HEK293 (cell line): Measurements from ENCODE around the gene BCAT1.
"Not testable (repeated sequence)": the region's sequence is repeated elsewhere in the genome, so short reads cannot be mapped to it uniquely, and the experiment has no call there.

Experiments used
- CTCF ChIA-PET: fragments of 350-600 bp; formaldehyde crosslinking; extraction: SDS; loops from one replicate; lab custom pipeline; 2021; ENCODE audit warnings: antibody characterized with exemption; lab: Yijun Ruan, JAX
- POLR2A ChIA-PET: fragments of 300-600 bp; formaldehyde crosslinking; extraction: SDS; loops from one replicate; lab custom pipeline; 2020; ENCODE audit warnings: antibody characterized with exemption, inconsistent platforms; lab: Yijun Ruan, JAX
- H3K27ac ChIP-seq: fragments of 200-500 bp; sonication (Bioruptor generic); 2 replicates; pipeline ENCODE4 v1.5.1; 2014; ENCODE audit warnings: low read depth, low read length, control low read depth, inconsistent platforms; ENCODE audit errors: extremely low read depth
- H3K36me3 ChIP-seq, 2 experiments: fragments of 200-500 bp in 1 of 2; sonication (Bioruptor generic) in 1 of 2; 1 replicate in 1 of 2; 2 replicates in 1 of 2; pipeline ENCODE4 v1.5.1; 2014 to 2017; ENCODE audit warnings: inconsistent platforms in 2 of 2, low read length in 2 of 2; ENCODE audit not compliant: control insufficient read depth in 2 of 2, insufficient read depth in 1 of 2
- H3K4me1 ChIP-seq: fragments of 200-500 bp; sonication (Bioruptor generic); 2 replicates; pipeline ENCODE4 v1.5.1; 2014; ENCODE audit warnings: mild to moderate bottlenecking, low read length, inconsistent platforms; ENCODE audit not compliant: control insufficient read depth, insufficient read depth
- H3K4me3 ChIP-seq: 2 replicates; pipeline ENCODE4 v1.5.1; 2011; ENCODE audit warnings: low read depth, mild to moderate bottlenecking, control low read depth, low read length, moderate library complexity
- H3K9me3 ChIP-seq: fragments of 200-500 bp; sonication (Bioruptor generic); 2 replicates; pipeline ENCODE4 v1.5.1; 2014; ENCODE audit warnings: low read depth, low read length, inconsistent platforms; ENCODE audit not compliant: control insufficient read depth, insufficient read depth
- GLIS1 ChIP-seq: fragments of 450-650 bp; formaldehyde crosslinking; IDR thresholded peaks from 2 replicates; pipeline ENCODE4 v1.5.1; 2016; ENCODE audit warnings: missing biosample characterization, missing genetic modification characterization
- IKZF3 ChIP-seq: fragments of 450-650 bp; IDR thresholded peaks from 2 replicates; pipeline ENCODE4 v1.5.0; 2018; ENCODE audit warnings: missing biosample characterization, mild to moderate bottlenecking, missing genetic modification characterization, moderate library complexity
- MZF1 ChIP-seq: fragments of 450-650 bp; formaldehyde crosslinking; IDR thresholded peaks from 2 replicates; pipeline ENCODE4 v1.5.1; 2017; ENCODE audit warnings: missing biosample characterization, missing genetic modification characterization, borderline replicate concordance
- PRDM1 ChIP-seq: fragments of 450-650 bp; formaldehyde crosslinking; IDR thresholded peaks from 2 replicates; pipeline ENCODE4; 2016; ENCODE audit warnings: missing biosample characterization, missing genetic modification characterization
- SP2 ChIP-seq: fragments of 450-650 bp; formaldehyde crosslinking; IDR thresholded peaks from 2 replicates; pipeline ENCODE4 v1.5.1; 2016; ENCODE audit warnings: missing biosample characterization, missing genetic modification characterization
- ZBTB8A ChIP-seq: fragments of 450-650 bp; formaldehyde crosslinking; IDR thresholded peaks from 2 replicates; pipeline ENCODE4 v1.5.1; 2016; ENCODE audit warnings: missing biosample characterization, missing genetic modification characterization
- ZIC2 ChIP-seq: fragments of 450-650 bp; formaldehyde crosslinking; IDR thresholded peaks from 2 replicates; pipeline ENCODE4 v1.5.1; 2016; ENCODE audit warnings: missing biosample characterization, missing genetic modification characterization
- ZNF114 ChIP-seq: fragments of 450-650 bp; formaldehyde crosslinking; IDR thresholded peaks from 2 replicates; pipeline ENCODE4 v1.5.0; 2017; ENCODE audit warnings: missing biosample characterization, missing genetic modification characterization
- ZNF138 ChIP-seq: fragments of 450-650 bp; formaldehyde crosslinking; IDR thresholded peaks from 2 replicates; pipeline ENCODE4 v1.5.1; 2016; ENCODE audit warnings: missing biosample characterization, missing genetic modification characterization, borderline replicate concordance
- ZNF48 ChIP-seq: fragments of 450-650 bp; formaldehyde crosslinking; IDR thresholded peaks from 2 replicates; pipeline ENCODE4 v1.5.1; 2016; ENCODE audit warnings: missing biosample characterization, missing genetic modification characterization
- ZNF548 ChIP-seq: fragments of 450-650 bp; formaldehyde crosslinking; IDR thresholded peaks from 2 replicates; pipeline ENCODE4 v1.5.1; 2016; ENCODE audit warnings: missing biosample characterization, missing genetic modification characterization
- ZNF585B ChIP-seq: fragments of 450-650 bp; formaldehyde crosslinking; IDR thresholded peaks from 2 replicates; pipeline ENCODE4 v1.5.1; 2016; ENCODE audit warnings: missing biosample characterization, missing genetic modification characterization
- ZNF596 ChIP-seq: fragments of 450-650 bp; IDR thresholded peaks from 2 replicates; pipeline ENCODE4 v1.5.0; 2018; ENCODE audit warnings: missing biosample characterization, mild to moderate bottlenecking, missing genetic modification characterization, moderate library complexity
- TF ChIP-seq, protein P1 (sequence below): fragments of 450-650 bp; formaldehyde crosslinking; IDR thresholded peaks from 2 replicates; pipeline ENCODE4 v1.5.1; 2016; ENCODE audit warnings: missing biosample characterization, missing genetic modification characterization
- TF ChIP-seq, protein P2 (sequence below): fragments of 450-650 bp; formaldehyde crosslinking; IDR thresholded peaks from 2 replicates; pipeline ENCODE4 v1.5.1; 2016; ENCODE audit warnings: missing biosample characterization, missing genetic modification characterization

BCAT1 gene

GRCh38 chr12:24937553-24938244 lies 11.2 kb downstream of the BCAT1 start (continued):
- TF ChIP-seq ZBTB8A = no peak
- no peak for TF ChIP-seq ZNF548 (tag by site-specific recombination)
- TF ChIP-seq GLIS1 (tag by site-specific recombination) = peak; percentile 87
- TF ChIP-seq ZNF585B (tag by site-specific recombination) = no peak

DNA sequence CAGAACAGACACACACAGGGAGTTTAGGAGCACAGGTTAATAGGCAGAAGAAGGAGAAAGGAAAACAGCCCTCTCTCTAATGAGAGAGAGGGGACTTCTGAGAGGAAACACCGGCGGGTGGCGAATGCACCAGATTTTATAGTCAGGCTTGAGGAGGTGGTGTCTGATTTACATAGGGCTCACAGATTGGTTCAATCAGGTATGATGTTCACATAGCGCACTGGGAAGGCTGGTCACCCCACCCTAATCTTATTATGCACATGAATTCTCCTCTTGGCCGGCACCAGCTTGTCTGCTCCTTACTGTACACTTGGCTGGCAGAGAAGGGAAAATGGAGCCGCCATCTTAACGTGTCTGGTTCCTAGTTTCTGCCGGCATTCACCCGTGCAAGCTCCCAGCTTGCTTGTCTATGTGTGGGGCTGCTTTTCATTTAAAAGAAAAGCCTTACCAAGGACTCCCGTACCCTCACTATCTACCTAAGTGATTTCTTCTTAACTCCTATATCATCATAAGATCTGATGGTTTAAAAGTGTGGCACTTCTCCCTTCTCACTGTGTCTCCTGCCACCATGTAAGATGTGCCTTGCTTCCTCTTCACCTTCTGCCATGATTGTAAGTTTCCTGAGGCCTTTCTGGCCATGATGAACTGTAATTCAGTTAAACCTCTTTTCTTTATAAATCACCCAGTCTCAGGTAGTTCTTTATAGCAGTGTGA lies 15.1 kb downstream of the BCAT1 start:
- CTCF ChIA-PET = interaction anchor here (0.7 kb wide), 1 partner anchor 1881 kb away, joined by 3 read pairs; no protein-coding TSS in a partner anchor
- 0 out of 2 replicates have a peak, but pooled peaks have one; percentile 33 for TF ChIP-seq ZNF596 (tag by site-specific recombination)
- TF ChIP-seq PRDM1 (tag by site-specific recombination) = no peak
- no peak overlapping the region for H3K4me3 ChIP-seq
- POLR2A ChIA-PET = interaction anchor here (0.6 kb wide), 1 partner anchor 13 kb away, joined by 3 read pairs; no protein-coding TSS in a partner anchor
- no peak overlapping the region for H3K27ac ChIP-seq
- H3K4me1 ChIP-seq = no peaks in the 10 kb centered on the region
- no peaks in the 10 kb centered on the region for H3K9me3 ChIP-seq
- no peaks in the 10 kb centered on the region for H3K36me3 ChIP-seq

DNA sequence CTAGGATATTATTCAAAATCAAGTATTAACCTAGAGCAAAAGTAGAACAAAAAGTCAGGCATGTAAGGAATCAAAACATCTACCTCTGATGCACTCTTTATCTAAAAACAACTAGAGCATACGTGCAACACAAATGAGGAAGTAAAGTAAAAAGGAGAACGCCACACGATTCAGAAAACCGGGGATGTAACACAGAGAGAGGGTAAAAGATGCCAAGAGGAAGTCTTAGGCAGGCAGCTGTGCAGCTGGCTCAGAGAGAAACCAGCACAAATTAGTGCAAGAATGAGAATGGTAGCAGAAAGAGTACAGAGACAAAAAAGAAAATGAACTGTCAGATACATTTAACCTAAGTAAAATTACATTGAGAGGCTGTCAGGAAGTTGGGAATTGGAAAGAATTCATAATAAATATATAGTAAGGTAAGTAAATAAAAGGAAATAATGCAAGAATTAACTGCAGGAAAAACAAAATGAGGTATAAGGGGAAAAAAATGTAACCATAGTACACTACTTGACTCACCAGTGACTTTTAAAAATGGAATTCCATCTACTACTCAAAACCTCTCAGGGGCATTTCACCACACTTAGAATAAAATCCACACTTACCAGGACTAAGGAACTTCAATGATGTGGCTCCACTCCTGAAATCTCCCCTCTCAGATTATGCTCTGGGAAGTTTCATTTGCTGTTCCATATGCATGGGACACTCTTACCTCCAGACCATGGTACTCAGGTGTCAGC lies 17.1 kb downstream of the BCAT1 start:
- POLR2A ChIA-PET = no interaction called here
- TF ChIP-seq ZNF138 (tag by site-specific recombination) = no peak
- Histone ChIP-seq H3K4me1 (no peaks in the 10 kb centered on the region), H3K36me3 (no peaks in the 10 kb centered on the region), H3K27ac (no peak overlapping the region), H3K9me3 (no peaks in the 10 kb centered on the region), H3K4me3 (no peak overlapping the region)
- CTCF ChIA-PET = interaction anchor here (0.6 to 1.2 kb wide), 2 partner anchors 8 to 200 kb away, joined by 3 read pairs; no protein-coding TSS in a partner anchor

DNA sequence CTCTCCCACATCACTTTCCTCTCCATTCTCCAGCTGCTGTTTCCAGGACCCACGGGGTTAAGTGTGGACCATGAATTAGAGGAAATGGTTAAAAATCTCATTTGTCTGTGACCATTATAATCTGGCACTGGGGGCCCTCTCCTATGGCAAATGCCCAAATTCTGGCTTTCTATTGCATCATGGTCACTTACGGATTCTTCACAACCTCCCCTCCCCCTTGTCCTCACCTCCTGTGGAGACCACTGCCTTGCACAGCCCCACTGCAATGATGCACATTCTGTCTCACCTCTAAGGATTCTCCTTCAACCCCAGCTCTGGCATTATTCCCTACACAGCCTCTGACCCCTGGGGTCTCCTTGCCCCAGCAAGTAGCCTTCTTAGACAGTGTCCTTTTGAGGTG lies 18.9 kb downstream of the BCAT1 start:
- TF ChIP-seq MZF1 (tag by site-specific recombination) = no peak
- 0 out of 2 replicates have a peak, but pooled peaks have one; percentile 10 for TF ChIP-seq IKZF3 (tag by site-specific recombination)
- peak; percentile 72 for TF ChIP-seq ZIC2 (tag by site-specific recombination)
- peak; percentile 42; the same call in 1 of the 2 replicates for TF ChIP-seq PRDM1 (tag by site-specific recombination)
- TF ChIP-seq SP2 (tag by site-specific recombination) = no peak
- TF ChIP-seq, protein P1, sequence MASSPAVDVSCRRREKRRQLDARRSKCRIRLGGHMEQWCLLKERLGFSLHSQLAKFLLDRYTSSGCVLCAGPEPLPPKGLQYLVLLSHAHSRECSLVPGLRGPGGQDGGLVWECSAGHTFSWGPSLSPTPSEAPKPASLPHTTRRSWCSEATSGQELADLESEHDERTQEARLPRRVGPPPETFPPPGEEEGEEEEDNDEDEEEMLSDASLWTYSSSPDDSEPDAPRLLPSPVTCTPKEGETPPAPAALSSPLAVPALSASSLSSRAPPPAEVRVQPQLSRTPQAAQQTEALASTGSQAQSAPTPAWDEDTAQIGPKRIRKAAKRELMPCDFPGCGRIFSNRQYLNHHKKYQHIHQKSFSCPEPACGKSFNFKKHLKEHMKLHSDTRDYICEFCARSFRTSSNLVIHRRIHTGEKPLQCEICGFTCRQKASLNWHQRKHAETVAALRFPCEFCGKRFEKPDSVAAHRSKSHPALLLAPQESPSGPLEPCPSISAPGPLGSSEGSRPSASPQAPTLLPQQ (tag by site-specific recombination) = 0 out of 2 replicates have a peak, but pooled peaks have one; percentile 24
- TF ChIP-seq, protein P2, sequence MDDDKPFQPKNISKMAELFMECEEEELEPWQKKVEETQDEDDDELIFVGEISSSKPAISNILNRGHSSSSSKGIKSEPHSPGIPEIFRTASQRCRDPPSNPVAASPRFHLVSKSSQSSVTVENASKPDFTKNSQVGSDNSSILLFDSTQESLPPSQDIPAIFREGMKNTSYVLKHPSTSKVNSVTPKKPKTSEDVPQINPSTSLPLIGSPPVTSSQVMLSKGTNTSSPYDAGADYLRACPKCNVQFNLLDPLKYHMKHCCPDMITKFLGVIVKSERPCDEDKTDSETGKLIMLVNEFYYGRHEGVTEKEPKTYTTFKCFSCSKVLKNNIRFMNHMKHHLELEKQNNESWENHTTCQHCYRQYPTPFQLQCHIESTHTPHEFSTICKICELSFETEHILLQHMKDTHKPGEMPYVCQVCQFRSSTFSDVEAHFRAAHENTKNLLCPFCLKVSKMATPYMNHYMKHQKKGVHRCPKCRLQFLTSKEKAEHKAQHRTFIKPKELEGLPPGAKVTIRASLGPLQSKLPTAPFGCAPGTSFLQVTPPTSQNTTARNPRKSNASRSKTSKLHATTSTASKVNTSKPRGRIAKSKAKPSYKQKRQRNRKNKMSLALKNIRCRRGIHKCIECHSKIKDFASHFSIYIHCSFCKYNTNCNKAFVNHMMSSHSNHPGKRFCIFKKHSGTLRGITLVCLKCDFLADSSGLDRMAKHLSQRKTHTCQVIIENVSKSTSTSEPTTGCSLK (tag by site-specific recombination) = no peak
- no peak for TF ChIP-seq ZNF114 (tag by site-specific recombination)
- TF ChIP-seq ZNF48 (tag by site-specific recombination) = no peak
- no peaks in the 10 kb centered on the region for H3K36me3 ChIP-seq
- POLR2A ChIA-PET = no interaction called here
- no peak overlapping the region for H3K27ac ChIP-seq
- H3K4me1 ChIP-seq = no peaks in the 10 kb centered on the region
- CTCF ChIA-PET = interaction anchor here (1.3 kb wide), 1 partner anchor 11 kb away, joined by 7 read pairs; no protein-coding TSS in a partner anchor
- no peak overlapping the region for H3K4me3 ChIP-seq
- no peaks in the 10 kb centered on the region for H3K9me3 ChIP-seq

DNA sequence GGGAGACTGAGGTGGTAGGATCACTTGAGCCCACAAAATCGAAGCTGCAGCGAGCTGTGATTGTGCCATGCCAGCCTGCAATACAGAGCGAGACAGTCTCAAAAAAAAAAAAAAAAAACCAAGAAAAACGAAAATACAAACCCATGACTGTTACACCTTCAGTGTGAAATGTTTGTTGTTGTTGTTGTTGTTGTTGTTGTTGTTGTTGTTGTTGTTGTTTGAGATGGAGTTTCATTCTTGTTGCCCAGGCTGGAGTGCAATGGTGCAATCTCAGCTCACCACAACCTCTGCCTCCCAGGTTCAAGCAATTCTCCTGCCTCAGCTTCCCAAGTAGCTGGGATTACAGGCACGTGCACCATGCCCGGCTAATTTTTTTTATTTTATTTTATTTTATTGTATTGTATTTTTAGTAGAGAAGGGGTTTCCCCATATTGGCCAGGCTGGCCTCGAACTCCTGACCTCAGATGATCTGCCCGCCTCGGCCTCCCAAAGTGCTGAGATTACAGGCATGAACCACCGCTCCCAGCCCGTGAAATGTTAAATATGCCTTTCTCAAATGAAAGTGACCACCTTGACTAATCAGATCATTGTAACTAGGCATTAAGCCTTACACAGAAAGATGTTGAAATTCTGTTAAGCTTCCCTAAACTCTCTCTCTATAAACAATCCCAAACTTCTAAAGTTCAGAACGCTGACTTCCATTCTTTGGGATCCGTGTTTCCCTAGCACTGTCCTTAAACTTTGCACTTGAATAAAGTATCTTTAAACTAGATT lies 20.2 kb downstream of the BCAT1 start:
- POLR2A ChIA-PET, H3K4me3 ChIP-seq, H3K27ac ChIP-seq, H3K9me3 ChIP-seq, H3K4me1 ChIP-seq, CTCF ChIA-PET, H3K36me3 ChIP-seq: not testable (repeated sequence)
